ENCODE results near the gene SGCB.

Gene SGCB

DNA sequence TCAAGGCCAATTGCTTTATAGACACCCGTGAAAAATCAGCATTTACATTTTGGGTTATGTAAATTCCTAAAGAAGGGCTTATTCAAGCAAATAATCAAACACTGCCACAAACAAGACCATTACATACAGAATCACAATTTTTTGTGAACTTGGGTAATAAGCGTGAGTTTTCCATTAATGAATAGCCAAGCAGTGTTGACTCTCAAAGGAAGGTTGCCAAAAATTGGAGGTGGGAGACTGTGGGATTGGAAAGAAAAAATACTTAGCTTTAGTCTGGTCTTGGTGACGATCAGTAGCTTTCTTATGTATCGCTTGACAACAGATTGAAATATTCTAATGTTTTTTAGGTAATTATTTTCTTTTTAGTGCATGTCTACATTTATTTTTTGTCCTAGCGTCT, 38.8 kb downstream of the SGCB start:
- Histone ChIP-seq H3K4me3 (ENCODE audit: low read depth, low read length) (no peak overlapping the region), H3K36me3 (ENCODE audit: insufficient read depth, low read length) (no peaks in the 10 kb centered on the region), H2AFZ (ENCODE audit: low read length, unreplicated experiment) (no peak overlapping the region), H3K27ac (ENCODE audit: low read depth, low read length) (no peak overlapping the region), H3K4me1 (ENCODE audit: control insufficient read depth, insufficient read depth, low read length, unreplicated experiment) (peaks cover 6% of the 10 kb centered on the region), H3K79me2 (ENCODE audit: control insufficient read depth, insufficient read depth, low read length, unreplicated experiment) (no peaks in the 10 kb centered on the region), H3K27me3 (ENCODE audit: insufficient read depth, low read length) (no peaks in the 10 kb centered on the region)

DNA sequence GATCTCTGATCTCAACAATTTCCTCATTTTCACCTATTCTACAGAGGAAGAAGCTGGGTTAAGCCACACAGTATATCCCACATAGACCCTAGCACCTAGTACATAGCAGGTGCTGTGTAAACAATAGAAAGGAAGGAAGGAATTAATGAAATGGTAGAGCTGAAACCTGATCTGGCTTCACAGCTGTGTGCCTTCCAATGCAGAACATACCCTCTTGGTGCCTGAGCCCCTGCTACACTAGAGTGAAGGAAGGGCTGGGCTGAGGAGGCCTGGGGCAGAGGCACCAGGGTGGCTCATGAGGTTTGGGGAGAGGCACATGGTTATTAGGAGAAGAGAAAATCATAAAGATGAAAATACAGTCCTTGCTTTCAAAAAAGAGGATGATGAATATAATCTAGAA, 39.3 kb downstream of the SGCB start:
- Histone ChIP-seq H3K4me3 (ENCODE audit: low read depth, low read length) (no peak overlapping the region), H2AFZ (ENCODE audit: low read length, unreplicated experiment) (no peak overlapping the region), H3K4me1 (ENCODE audit: control insufficient read depth, insufficient read depth, low read length, unreplicated experiment) (peaks cover 6% of the 10 kb centered on the region), H3K27ac (ENCODE audit: low read depth, low read length) (no peak overlapping the region), H3K79me2 (ENCODE audit: control insufficient read depth, insufficient read depth, low read length, unreplicated experiment) (no peaks in the 10 kb centered on the region), H3K27me3 (ENCODE audit: insufficient read depth, low read length) (no peaks in the 10 kb centered on the region), H3K36me3 (ENCODE audit: insufficient read depth, low read length) (no peaks in the 10 kb centered on the region)

DNA sequence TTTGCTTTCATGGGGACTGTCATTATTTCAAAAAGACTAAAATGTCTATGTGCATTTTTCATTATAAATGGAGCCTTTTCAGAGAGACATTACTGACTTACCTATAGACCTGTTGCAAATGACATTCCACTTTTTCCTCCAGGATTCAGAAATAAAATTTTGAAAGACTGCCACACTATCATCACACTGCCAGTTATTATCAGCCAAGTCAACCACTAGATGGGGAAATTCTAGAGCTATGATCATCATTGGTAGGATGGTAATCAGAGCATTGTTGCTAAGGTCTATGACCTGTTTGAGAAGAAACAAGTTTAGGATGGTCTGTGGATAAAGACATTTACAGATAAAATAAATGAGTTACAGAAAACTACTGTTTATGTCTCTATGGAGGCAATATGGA, 40.5 kb downstream of the SGCB start:
- Histone ChIP-seq H3K36me3 (ENCODE audit: insufficient read depth, low read length) (no peaks in the 10 kb centered on the region), H3K27ac (ENCODE audit: low read depth, low read length) (no peak overlapping the region), H3K4me1 (ENCODE audit: control insufficient read depth, insufficient read depth, low read length, unreplicated experiment) (peaks cover 6% of the 10 kb centered on the region), H3K4me3 (ENCODE audit: low read depth, low read length) (no peak overlapping the region), H3K27me3 (ENCODE audit: insufficient read depth, low read length) (no peaks in the 10 kb centered on the region), H3K79me2 (ENCODE audit: control insufficient read depth, insufficient read depth, low read length, unreplicated experiment) (no peaks in the 10 kb centered on the region), H2AFZ (ENCODE audit: low read length, unreplicated experiment) (no peak overlapping the region)

DNA sequence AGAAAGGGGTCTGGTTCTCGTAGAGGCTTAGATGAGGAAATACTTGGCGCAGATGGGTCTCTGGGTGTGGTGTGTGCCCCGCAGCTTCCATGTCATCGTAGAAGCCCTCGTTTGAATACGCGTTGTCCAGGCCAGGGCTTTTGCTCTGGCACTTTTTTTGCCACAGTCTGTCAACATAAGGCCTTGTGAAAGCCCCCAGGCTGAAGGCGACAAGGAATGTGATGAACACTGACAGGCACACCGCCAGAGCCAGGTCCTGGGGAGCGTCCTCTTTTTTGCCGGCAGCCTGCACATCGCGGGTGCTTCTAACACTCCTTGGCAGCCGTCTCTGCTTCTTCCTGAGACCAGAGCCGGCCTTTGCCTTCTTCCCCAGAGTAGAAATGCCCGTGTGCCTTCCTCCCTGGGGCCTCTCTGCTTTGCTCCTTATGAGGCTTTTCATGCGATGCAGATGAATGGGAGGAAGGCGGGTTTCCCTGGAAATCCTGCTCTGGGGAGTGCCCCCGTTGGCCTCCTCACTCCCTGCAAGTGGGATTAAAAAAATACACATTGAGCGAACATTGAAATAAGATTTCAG, 42.4 kb downstream of the SGCB start:
- Histone ChIP-seq H3K27me3 (ENCODE audit: insufficient read depth, low read length) (peaks cover 4% of the 10 kb centered on the region; the same call in 1 of the 2 replicates), H2AFZ (ENCODE audit: low read length, unreplicated experiment) (no peak overlapping the region), H3K79me2 (ENCODE audit: control insufficient read depth, insufficient read depth, low read length, unreplicated experiment) (no peaks in the 10 kb centered on the region), H3K36me3 (ENCODE audit: insufficient read depth, low read length) (no peaks in the 10 kb centered on the region), H3K4me3 (ENCODE audit: low read depth, low read length) (no peak overlapping the region), H3K4me1 (ENCODE audit: control insufficient read depth, insufficient read depth, low read length, unreplicated experiment) (no peaks in the 10 kb centered on the region), H3K27ac (ENCODE audit: low read depth, low read length) (no peak overlapping the region)
